HepG2 (cell line): ENCODE data around the gene NGDN.

Source experiments
- BORCS8-MEF2B ChIP-seq: sonication (generic); formaldehyde crosslinking; IDR thresholded peaks from 2 replicates; pipeline ENCODE4 v1.8.0; 2022; ENCODE audit warnings: mild to moderate bottlenecking, missing genetic modification reagents
- CTCF ChIP-seq: sonication (generic); formaldehyde crosslinking; IDR thresholded peaks from 2 replicates; pipeline ENCODE4 v1.5.0; 2020; ENCODE audit warnings: mild to moderate bottlenecking, missing genetic modification reagents, moderate library complexity
- HNRNPK ChIP-seq: fragments of 200-400 bp; formaldehyde crosslinking; IDR thresholded peaks from 2 replicates; pipeline ENCODE4 v1.6.1; 2018; ENCODE audit warnings: low read length, low read depth, moderate library complexity, mild to moderate bottlenecking; ENCODE audit not compliant: poor library complexity, severe bottlenecking
- TGIF2 ChIP-seq: IDR thresholded peaks from 2 replicates; pipeline ENCODE4 v1.6.1; 2016; ENCODE audit warnings: control low read depth, missing compliant biosample characterization
- THRA ChIP-seq: sonication (generic); formaldehyde crosslinking; IDR thresholded peaks from 2 replicates; pipeline ENCODE4 v1.4.0; 2020; ENCODE audit warnings: missing genetic modification reagents, borderline replicate concordance

- TF ChIP-seq BORCS8-MEF2B: no peak
- no peak for TF ChIP-seq THRA (CRISPR knock-in tag)
- TF ChIP-seq HNRNPK: no peak
- TF ChIP-seq CTCF (CRISPR knock-in tag): no peak
- TF ChIP-seq TGIF2: no peak
Observed at GRCh38 chr14:23520899-23521533, 51.5 kb downstream of the NGDN start.
